GM03348 (cell line): ENCODE data around the gene SLC16A13.
A peak's percentile ranks its signal among the peaks of the same experiment; 100 is the strongest.
"Not testable (repeated sequence)": the region's sequence is repeated elsewhere in the genome, so short reads cannot be mapped to it uniquely, and the experiment has no call there.

ENCODE experiments used
- DNase-seq: peaks from one replicate; pipeline ENCODE4 v3.0.0; 2012; ENCODE audit warnings: low spot score

Gene SLC16A13

GRCh38 chr17:7064261-7064660 lies 28.4 kb downstream of the SLC16A13 start:
- no peak for DNase-seq

GRCh38 chr17:7067198-7067597 lies 31.4 kb downstream of the SLC16A13 start:
- DNase-seq, result no peak

GRCh38 chr17:7068268-7068667 lies 32.5 kb downstream of the SLC16A13 start:
- no peak for DNase-seq

- DNase-seq, result no peak
Observed at GRCh38 chr17:7070712-7071111, 34.9 kb downstream of the SLC16A13 start.

GRCh38 chr17:7072406-7072805 lies 36.6 kb downstream of the SLC16A13 start:
- DNase-seq, result no peak

GRCh38 chr17:7074931-7075330 lies 39.1 kb downstream of the SLC16A13 start:
- DNase-seq, result no peak

GRCh38 chr17:7077911-7078546 lies 42.2 kb downstream of the SLC16A13 start:
- DNase-seq, result peak; percentile 0

GRCh38 chr17:7078711-7079110 lies 42.9 kb downstream of the SLC16A13 start:
- peak; percentile 0 for DNase-seq

- DNase-seq, result peak; percentile 5
Observed at GRCh38 chr17:7079581-7080455, 44.0 kb downstream of the SLC16A13 start, which contains the start of gene CLEC10A. TSS of gene CLEC10A (minus strand) at chr17:7080251. CDS start at chr17:7078812, 1,439 bp downstream.

- DNase-seq, result peak; percentile 2
Observed at GRCh38 chr17:7080456-7081041, 44.7 kb downstream of the SLC16A13 start.

GRCh38 chr17:7081341-7082062 lies 45.7 kb downstream of the SLC16A13 start:
- DNase-seq, result peak; percentile 2

GRCh38 chr17:7083592-7083991 lies 47.8 kb downstream of the SLC16A13 start:
- DNase-seq, result peak; percentile 1

- DNase-seq, result peak; percentile 2
Observed at GRCh38 chr17:7084088-7084487, 48.3 kb downstream of the SLC16A13 start.

- DNase-seq, result not testable (repeated sequence)
Observed at GRCh38 chr17:7088442-7088841, 52.6 kb downstream of the SLC16A13 start.

GRCh38 chr17:7089570-7089969 lies 53.8 kb downstream of the SLC16A13 start:
- DNase-seq, result not testable (repeated sequence)
